ENCODE data around the gene NUDT3. TPM values are rescaled to one million over a fixed set of nuclear protein-coding genes. Genes with fewer than 3 reads are reported as not detected.

The NUDT3 gene
- total RNA-seq, 1 experiment from 2014 or later, result 23.6 TPM

DNA sequence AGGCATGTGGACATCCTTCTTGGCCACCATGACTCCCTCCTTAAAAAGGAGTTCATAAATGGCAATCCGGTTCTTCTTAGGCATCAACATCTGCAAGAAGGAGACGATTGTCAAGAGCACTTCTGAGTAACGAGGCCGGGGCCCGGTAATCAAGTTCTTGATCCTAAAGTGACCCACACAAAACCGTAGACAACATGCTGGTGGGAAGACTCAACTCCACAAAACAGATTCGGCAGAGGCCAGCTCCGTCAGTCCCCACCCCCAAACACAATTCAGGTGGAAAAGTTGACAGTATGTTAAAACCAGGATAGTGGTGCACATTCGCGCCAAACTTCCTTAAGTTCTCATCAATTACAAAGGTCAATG lies 32.6 kb upstream of the NUDT3 start:
- H3K27me3 Mint-ChIP-seq (ENCODE audit: insufficient read depth, unreplicated experiment), result no peaks in the 10 kb centered on the region
- intact Hi-C loops (cut with micrococcal nuclease), result no loop called here
- CTCF ChIA-PET, result interaction anchor here (0.6 to 3.5 kb wide), 3 partner anchors 10 to 175 kb away, joined by 3 to 35 read pairs (median 3); no protein-coding TSS in a partner anchor
- H3K27ac Mint-ChIP-seq (ENCODE audit: low read depth, unreplicated experiment), result peak overlapping the region; percentile 100
- POLR2A ChIA-PET, result interaction anchor here (0.6 to 4.5 kb wide), 12 partner anchors 10 to 1078 kb away, joined by 3 to 55 read pairs (median 4); partner anchors contain the start of genes NUDT3, SMIM29 and ZBTB9
- H3K36me3 Mint-ChIP-seq (ENCODE audit: insufficient read depth, unreplicated experiment), result peaks cover 58% of the 10 kb centered on the region
- no TSS peak for BruUV-seq (replicated peaks)
- TF ChIP-seq, protein P1, sequence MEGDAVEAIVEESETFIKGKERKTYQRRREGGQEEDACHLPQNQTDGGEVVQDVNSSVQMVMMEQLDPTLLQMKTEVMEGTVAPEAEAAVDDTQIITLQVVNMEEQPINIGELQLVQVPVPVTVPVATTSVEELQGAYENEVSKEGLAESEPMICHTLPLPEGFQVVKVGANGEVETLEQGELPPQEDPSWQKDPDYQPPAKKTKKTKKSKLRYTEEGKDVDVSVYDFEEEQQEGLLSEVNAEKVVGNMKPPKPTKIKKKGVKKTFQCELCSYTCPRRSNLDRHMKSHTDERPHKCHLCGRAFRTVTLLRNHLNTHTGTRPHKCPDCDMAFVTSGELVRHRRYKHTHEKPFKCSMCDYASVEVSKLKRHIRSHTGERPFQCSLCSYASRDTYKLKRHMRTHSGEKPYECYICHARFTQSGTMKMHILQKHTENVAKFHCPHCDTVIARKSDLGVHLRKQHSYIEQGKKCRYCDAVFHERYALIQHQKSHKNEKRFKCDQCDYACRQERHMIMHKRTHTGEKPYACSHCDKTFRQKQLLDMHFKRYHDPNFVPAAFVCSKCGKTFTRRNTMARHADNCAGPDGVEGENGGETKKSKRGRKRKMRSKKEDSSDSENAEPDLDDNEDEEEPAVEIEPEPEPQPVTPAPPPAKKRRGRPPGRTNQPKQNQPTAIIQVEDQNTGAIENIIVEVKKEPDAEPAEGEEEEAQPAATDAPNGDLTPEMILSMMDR (IDR thresholded peaks at IDR 0.05; ENCODE audit: unreplicated experiment), result no peak
- peaks cover 16% of the 10 kb centered on the region for H3K4me1 Mint-ChIP-seq (ENCODE audit: insufficient read depth, unreplicated experiment)
- DNase-seq (ENCODE audit: unreplicated experiment), result no peak
- no peaks in the 10 kb centered on the region for H3K9me3 Mint-ChIP-seq (ENCODE audit: unreplicated experiment)
- peak overlapping the region; percentile 96 for H3K4me3 Mint-ChIP-seq (ENCODE audit: unreplicated experiment)

DNA sequence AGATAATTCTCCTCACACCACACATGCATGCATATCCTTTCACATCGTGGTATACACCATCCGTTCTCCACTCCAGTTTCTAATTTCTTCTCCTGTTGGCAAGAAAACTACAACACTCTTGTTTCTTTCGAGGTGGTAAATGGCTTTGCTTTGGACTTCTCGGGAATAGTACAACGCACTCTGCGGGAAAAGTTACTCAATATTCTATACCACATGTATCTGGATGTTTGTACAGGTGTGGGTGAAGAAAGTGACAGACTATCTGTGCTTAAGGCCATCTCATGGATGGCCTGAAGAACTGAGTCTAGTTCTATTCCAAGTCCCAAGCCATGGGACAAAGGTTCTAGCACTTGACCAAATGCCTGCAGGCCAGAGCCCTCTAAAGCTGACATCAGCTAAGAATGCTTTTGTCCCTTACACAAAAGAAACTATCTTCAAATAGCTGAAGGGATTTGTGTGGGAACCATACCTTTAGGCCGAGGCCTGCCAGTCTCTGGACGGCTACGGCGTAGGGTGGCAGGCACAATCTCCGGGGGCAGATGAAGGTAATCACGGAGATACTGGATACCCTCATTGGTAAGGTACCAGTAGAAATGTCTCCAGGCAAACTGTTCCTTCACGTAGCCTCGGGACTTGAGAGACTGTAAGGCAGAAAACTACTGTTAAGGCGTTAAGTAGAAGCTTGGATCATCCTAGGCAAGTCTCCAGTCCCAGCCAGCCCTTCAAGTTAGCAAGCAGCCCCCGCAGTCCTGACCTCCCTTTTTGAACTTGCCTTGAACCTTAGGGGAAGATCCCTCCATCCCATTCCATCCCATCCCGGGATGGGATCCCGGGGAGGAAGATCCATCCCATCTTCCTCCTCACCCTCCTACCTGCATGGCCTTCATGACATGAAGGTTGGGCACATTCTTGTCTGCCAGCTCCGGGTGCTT lies 32.0 kb upstream of the NUDT3 start:
- Mint-ChIP-seq H3K27ac (ENCODE audit: low read depth, unreplicated experiment) (peak overlapping the region; percentile 100), H3K4me3 (ENCODE audit: unreplicated experiment) (peak overlapping the region; percentile 96), H3K27me3 (ENCODE audit: insufficient read depth, unreplicated experiment) (no peaks in the 10 kb centered on the region), H3K36me3 (ENCODE audit: insufficient read depth, unreplicated experiment) (peaks cover 64% of the 10 kb centered on the region), H3K4me1 (ENCODE audit: insufficient read depth, unreplicated experiment) (peaks cover 16% of the 10 kb centered on the region), H3K9me3 (ENCODE audit: unreplicated experiment) (no peaks in the 10 kb centered on the region)
- ChIA-PET CTCF (interaction anchor here (0.6 to 3.5 kb wide), 9 partner anchors 9 to 1334 kb away, joined by 3 to 35 read pairs (median 3); no protein-coding TSS in a partner anchor), POLR2A (interaction anchor here (0.7 to 4.5 kb wide), 8 partner anchors 9 to 233 kb away, joined by 3 to 55 read pairs (median 10); partner anchors contain the start of genes NUDT3 and SMIM29)
- TF ChIP-seq, protein P1 (IDR thresholded peaks at IDR 0.05; ENCODE audit: unreplicated experiment), result no peak
- BruUV-seq (replicated peaks), result no TSS peak
- intact Hi-C loops (cut with micrococcal nuclease), result no loop called here
- DNase-seq (ENCODE audit: unreplicated experiment), result no peak

DNA sequence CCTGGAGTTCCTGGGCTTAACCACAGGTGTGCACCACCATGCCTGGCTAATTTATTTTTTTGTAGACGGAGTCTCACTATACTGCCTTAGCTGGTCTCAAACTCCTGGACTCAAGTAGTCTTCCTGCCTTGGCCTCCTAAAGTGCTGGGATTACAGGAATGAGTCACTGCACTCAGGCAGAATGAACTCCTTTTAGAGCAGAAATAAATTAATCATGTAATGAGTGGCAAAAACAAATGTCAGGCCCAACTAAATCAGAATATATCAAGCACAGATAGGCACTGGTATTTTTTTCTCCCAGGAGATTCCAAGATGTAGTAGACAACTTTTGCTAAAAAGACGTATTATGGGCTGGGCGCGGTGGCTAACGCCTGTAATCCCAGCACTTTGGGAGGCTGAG lies 30.8 kb upstream of the NUDT3 start:
- BruUV-seq (replicated peaks), result no TSS peak
- ChIA-PET POLR2A (interaction anchor here (0.6 to 4.5 kb wide), 4 partner anchors 8 to 174 kb away, joined by 3 to 55 read pairs (median 18); partner anchors contain the start of gene SMIM29), CTCF (interaction anchor here (0.6 to 3.5 kb wide), 3 partner anchors 8 to 186 kb away, joined by 3 to 35 read pairs (median 4); no protein-coding TSS in a partner anchor)
- peaks cover 76% of the 10 kb centered on the region for H3K36me3 Mint-ChIP-seq (ENCODE audit: insufficient read depth, unreplicated experiment)
- TF ChIP-seq, protein P1 (IDR thresholded peaks at IDR 0.05; ENCODE audit: unreplicated experiment), result no peak
- H3K4me3 Mint-ChIP-seq (ENCODE audit: unreplicated experiment), result peak overlapping the region; percentile 10
- no peaks in the 10 kb centered on the region for H3K9me3 Mint-ChIP-seq (ENCODE audit: unreplicated experiment)
- H3K4me1 Mint-ChIP-seq (ENCODE audit: insufficient read depth, unreplicated experiment), result peaks cover 16% of the 10 kb centered on the region
- no peak overlapping the region for H3K27ac Mint-ChIP-seq (ENCODE audit: low read depth, unreplicated experiment)
- intact Hi-C loops (cut with micrococcal nuclease), result no loop called here
- no peak for DNase-seq (ENCODE audit: unreplicated experiment)
- no peaks in the 10 kb centered on the region for H3K27me3 Mint-ChIP-seq (ENCODE audit: insufficient read depth, unreplicated experiment)

DNA sequence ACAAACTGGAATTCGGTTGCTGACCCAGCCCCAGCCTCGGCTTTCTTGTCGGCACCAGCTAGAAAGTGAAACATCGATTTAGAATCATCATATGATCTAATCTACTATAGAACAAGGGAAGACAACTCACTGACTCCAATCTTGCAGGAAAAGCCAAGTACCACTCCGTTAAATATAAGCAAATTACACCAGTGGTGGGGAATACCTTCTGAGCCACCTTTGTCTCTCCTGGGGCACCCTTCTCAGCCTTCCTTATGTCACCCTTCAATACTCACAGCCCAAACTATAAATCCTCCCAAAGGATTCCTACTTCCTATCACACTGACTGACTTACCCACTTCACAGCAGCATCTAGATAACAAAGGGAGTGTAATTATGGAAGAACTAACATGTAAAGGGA lies 25.9 kb upstream of the NUDT3 start:
- H3K36me3 Mint-ChIP-seq (ENCODE audit: insufficient read depth, unreplicated experiment), result peaks cover 92% of the 10 kb centered on the region
- TF ChIP-seq, protein P1 (IDR thresholded peaks at IDR 0.05; ENCODE audit: unreplicated experiment), result no peak
- POLR2A ChIA-PET, result interaction anchor here (1.0 kb wide), 1 partner anchor 14 kb away, joined by 3 read pairs; no protein-coding TSS in a partner anchor

More for the DNA sequence above, 25.9 kb upstream of the NUDT3 start:
- BruUV-seq (replicated peaks), result no TSS peak
- Mint-ChIP-seq H3K27me3 (ENCODE audit: insufficient read depth, unreplicated experiment) (no peaks in the 10 kb centered on the region), H3K27ac (ENCODE audit: low read depth, unreplicated experiment) (no peak overlapping the region), H3K4me3 (ENCODE audit: unreplicated experiment) (no peak overlapping the region), H3K4me1 (ENCODE audit: insufficient read depth, unreplicated experiment) (peaks cover 11% of the 10 kb centered on the region), H3K9me3 (ENCODE audit: unreplicated experiment) (no peaks in the 10 kb centered on the region)
- CTCF ChIA-PET, result interaction anchor here (0.5 kb wide), 1 partner anchor 363 kb away, joined by 4 read pairs; no protein-coding TSS in a partner anchor
- no peak for DNase-seq (ENCODE audit: unreplicated experiment)
- intact Hi-C loops (cut with micrococcal nuclease), result no loop called here
